C1 segment of cervical spinal cord (tissue), 14 donors: ENCODE results near the gene PM20D2.
A peak's percentile ranks its signal among the peaks of the same experiment; 100 is the strongest.

Source experiments
- DNase-seq, 14 donors: peaks; one replicate each; lab custom pipeline; 2025; lab: John Stamatoyannopoulos, UW

Gene PM20D2

GRCh38 chr6:89145091-89145955 is 532 bp upstream of the PM20D2 start:
- no peak for DNase-seq

- peak in 4 of 14 donors; percentile 6 to 67 (median 24) for DNase-seq
These were observed 1.2 kb downstream of the PM20D2 start for GRCh38 chr6:89146718-89147700.

- no peak for DNase-seq
These were observed 2.3 kb downstream of the PM20D2 start for GRCh38 chr6:89148016-89148750.

GRCh38 chr6:89154131-89154530 is 8.3 kb downstream of the PM20D2 start:
- DNase-seq, result no peak

- no peak for DNase-seq
These were observed 14.7 kb downstream of the PM20D2 start for GRCh38 chr6:89160331-89161092.

GRCh38 chr6:89161326-89162046 is 15.6 kb downstream of the PM20D2 start:
- DNase-seq, result no peak

- DNase-seq, result no peak
These were observed 16.2 kb downstream of the PM20D2 start for GRCh38 chr6:89162047-89162371.

- no peak for DNase-seq
These were observed 26.3 kb downstream of the PM20D2 start for GRCh38 chr6:89172131-89172530.

- DNase-seq, result no peak
These were observed 27.8 kb downstream of the PM20D2 start for GRCh38 chr6:89173634-89174033.

- no peak for DNase-seq
These were observed 34.3 kb downstream of the PM20D2 start for GRCh38 chr6:89180112-89180511.

- no peak for DNase-seq
These were observed 35.1 kb downstream of the PM20D2 start for GRCh38 chr6:89180971-89181370.

GRCh38 chr6:89183294-89183693 is 37.4 kb downstream of the PM20D2 start:
- DNase-seq, result no peak

GRCh38 chr6:89184344-89184743 is 38.5 kb downstream of the PM20D2 start:
- no peak for DNase-seq

- no peak for DNase-seq
These were observed 40.9 kb downstream of the PM20D2 start for GRCh38 chr6:89186762-89187161.

GRCh38 chr6:89187504-89187903 is 41.6 kb downstream of the PM20D2 start:
- no peak for DNase-seq

- no peak for DNase-seq
These were observed 44.9 kb downstream of the PM20D2 start for GRCh38 chr6:89190741-89191140.

GRCh38 chr6:89194559-89194958 is 48.7 kb downstream of the PM20D2 start:
- no peak for DNase-seq

GRCh38 chr6:89197141-89197540 is 51.3 kb downstream of the PM20D2 start:
- no peak for DNase-seq

GRCh38 chr6:89198235-89198634 is 52.4 kb downstream of the PM20D2 start:
- no peak for DNase-seq

GRCh38 chr6:89199579-89199978 is 53.7 kb downstream of the PM20D2 start:
- DNase-seq, result no peak
